ENCODE data around the gene DCXR. TPM values are rescaled to one million over a fixed set of nuclear protein-coding genes. Genes with fewer than 3 reads are reported as not detected.
A peak's percentile ranks its signal among the peaks of the same experiment; 100 is the strongest.

DCXR gene
- total RNA-seq (2014; rRNA removed; shearing (Covaris generic)) = 75.1 and 83.5 TPM in 2 replicates
- 59.4 and 65.8 TPM in 2 replicates for polyA plus RNA-seq (2015; cell fraction: cytosol; rRNA removed)
- polyA plus RNA-seq (2015; cell fraction: nucleus; rRNA removed) = 47.1 and 53.5 TPM in 2 replicates

DNA sequence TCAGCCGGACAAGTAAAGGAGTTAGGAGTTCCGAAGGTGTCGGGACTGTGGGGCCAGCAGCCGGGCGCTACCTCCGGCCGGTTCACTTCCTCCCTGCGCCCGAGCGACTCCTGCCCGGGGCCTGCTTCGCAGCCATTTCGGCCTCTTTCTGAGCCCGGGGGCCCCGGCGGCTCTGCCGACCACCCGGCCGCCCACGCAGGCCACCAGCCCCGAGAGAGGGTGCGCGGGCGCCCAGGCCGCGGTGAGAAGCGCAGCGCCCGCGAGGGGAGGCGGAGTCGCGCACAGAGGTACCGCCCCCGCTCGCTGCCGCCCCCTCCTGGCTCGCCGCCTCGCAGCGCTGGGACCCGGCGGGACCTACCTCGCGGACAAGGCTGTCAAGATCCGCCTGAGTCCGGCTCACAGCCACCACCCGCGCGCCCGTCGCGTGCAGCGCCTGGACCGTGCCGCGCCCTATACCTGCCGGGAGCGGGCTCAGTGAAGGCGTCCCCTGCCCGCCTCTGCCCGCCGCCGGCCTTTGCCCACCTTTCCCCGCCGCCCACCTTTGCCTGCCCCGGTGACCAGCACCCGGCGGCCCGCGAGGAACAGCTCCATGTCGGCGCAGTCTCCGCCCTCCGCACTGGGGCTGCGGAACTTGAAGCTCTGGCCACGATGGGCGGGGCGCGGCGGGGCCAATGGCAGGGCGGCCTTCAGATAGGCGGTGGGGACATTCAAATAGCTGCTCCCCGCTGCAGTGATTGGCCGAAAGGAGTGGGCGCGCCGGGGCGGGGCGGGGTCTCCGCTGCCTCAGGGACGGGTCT lies at the start of gene DCXR:
DCXR (minus strand) TSS at position 606 of the 797 bp plus-strand sequence; CDS start at position 591, 15 bp downstream.
- peak; percentile 96 for DNase-seq (ENCODE audit: low read depth)

DNA sequence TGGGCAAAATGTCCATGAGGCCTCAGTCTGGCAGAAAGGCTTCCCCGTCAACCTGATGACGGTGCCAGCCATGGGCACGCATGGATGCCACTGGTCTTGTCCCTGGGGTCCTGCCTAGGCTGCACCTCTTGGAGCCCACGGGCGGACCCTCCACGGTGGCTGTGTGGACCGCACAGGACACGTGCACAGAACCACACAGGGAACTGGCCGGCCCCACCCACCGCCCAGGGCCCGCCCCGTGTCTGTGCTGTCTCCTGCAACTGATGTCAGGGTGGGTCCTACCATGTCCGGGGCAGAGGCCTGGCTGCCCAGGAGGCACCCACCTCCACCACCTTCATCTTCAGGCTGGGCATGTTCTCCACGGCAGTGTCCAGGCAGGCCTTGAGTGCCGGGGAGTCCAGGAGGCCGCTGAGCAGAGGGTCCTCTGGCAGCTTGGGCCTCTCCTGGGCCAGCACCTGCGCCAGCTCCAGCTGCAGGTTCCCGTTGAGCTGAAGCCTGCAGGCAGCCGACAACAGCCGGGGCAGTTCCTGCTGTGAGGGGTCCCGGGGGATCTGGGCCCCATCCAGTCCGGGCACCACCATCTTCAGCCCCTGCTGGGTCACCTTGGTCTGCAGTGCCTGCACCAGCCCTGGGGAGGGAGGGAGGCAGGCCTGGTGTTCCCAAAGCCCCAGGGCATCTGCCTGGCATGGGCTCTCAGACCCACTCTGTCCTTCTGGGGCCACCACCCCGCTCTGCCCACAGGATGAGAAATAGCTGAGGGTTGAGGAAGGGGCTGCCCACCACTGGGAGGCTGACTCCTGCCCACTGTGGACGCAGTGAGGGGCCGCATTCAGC lies 48.7 kb upstream of the DCXR start:
- DNase-seq (ENCODE audit: low read depth) = no peak

DNA sequence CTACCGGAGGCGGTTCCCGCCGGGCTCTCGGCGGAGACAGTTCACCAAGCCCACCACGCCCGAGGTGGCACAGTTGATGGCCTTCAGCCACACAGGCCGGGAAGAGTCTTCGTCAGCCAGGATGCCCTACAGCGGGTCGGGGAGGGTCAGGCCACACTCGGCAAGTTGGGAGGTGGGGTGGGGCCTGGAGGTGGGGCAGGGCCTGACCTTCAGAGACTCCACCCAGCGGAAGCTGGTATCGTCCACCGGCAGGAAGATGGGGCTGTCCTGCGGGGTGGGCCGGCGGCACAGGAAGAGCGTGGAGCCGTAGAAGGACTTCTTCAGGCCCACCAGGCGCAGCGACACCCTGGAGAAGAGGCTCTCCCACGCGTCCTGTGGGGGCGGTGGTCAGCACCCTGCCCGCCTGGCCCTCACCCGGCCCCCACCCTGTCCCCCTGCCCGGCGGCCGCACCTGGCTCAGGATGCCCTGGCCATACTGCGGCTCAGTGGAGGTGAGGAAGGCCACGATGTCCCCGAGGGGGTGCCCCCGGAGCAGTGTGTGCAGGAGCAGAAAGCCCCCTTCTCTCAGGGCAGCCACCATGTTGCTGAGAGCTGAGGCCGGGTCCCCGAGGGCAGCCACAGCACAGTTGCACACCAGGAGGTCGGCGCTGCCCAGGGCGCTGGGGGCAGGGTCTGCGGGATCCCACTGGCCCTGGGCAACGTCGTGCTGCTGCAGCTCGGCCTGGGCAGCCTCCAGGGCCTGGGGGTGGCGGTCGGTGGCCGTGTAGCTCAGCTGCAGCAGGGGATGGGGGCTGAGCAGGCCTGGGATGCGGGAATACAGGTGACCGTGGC lies 47.7 kb upstream of the DCXR start:
- no peak for DNase-seq (ENCODE audit: low read depth)

DNA sequence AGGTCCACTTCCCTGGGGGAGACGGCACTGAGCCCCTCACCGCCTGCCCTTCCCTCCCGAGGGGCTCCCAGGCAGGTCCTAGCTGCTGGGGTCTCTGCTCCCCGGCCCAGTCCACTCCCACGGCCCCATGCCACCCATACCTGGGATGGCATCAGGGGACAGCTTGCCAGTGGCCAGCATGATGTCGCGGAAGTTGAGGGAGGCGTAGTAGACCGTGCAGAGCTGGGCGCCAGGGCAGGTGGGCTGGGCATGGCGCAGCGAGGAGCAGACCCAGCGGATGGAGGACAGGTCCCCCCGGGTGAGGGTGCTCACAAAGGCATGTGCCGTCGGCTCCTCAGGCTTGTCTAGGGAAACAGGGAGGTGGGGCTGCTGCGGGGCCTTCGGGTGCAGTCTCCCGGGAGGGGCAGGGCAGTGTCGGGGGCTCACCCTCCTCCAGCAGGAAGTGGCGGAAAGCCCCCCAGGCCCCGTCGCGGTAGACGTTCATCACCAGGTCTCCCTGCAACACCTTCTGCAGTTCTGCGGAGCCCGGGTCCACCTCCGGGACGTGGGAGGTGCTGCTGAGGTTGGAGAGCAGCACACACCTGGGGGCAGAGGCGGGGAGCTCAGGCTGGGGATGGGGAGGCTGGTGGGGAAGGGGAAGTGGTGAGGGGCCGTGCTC lies 47.0 kb upstream of the DCXR start:
- no peak for DNase-seq (ENCODE audit: low read depth)

DNA sequence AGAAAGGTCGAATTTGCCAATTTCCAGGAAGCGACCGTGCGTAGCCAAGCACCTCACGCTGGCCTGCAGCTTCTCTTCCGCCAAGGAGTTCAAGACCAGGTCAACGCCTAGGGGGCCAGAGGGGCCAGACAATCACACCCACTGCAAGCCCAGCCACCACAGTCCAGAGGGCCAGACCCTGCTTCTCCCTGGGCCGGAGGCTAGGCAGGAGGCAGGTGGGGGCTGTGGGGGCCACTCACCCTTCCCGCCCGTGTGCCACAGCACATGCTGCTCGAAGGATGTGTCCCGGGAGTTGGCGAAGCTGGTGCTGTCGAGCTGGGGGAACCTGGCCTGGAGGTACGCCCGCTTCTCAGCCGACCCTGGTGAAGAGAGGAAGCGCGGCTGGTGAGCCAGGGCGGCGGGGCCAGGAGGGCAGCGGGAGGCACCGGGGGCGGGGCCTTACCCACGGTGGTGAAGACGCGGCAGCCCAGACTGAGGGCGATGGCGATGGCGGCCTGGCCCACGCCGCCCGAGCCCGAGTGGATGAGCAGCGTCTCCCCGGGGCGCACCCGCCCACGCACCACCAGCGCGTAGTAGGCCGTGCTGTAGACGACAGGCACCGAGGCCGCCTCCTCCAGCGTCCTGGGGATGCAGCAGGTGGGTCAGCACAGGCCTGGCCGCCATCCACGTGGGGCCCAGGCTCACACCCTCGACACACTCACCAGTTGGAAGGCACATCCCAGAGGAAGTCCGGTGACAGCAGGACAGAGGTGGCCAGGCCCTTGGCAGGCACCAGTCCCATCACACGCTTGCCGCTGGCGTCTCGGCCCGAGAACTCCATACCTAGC lies 46.2 kb upstream of the DCXR start:
- DNase-seq (ENCODE audit: low read depth) = no peak

DNA sequence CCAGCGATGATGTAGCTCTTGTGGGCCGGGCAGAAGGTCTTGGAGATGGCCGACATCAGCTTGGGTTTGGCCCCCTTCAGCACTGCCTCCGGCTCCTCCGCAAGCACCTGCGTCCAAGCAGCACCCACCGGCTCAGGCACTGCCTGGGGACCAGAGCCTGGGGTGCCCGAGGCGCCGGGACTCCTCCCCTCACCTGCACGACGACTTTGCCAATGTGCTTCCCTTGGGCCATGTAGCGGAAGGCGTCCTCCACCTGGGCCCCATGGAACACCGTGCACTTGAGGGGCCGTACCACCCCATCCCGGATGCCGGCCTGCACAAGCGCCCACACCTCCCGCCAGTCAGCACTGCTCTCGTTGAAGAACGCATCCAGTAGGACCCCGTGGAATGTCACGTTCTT lies 45.5 kb upstream of the DCXR start:
- DNase-seq (ENCODE audit: low read depth) = no peak

DNA sequence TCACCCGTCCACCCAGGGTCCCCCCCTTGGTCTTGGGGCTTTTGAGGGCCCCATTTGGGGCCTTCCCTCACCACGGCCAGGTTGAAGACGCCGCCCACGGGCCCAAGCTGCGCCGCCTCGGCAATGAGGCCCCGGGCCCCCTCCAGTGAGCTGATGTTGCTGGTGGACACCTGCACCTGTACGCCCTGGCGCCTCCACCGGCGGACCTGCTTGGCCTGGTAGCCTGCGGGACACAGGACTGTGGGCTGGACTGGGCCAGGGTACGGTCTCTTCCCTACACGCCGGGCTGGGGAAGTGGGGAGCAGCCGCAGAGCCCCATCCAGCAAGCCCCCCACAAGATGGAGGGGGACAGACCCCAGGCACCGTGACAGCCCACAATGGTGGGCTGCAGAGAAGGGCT lies 45.0 kb upstream of the DCXR start:
- DNase-seq (ENCODE audit: low read depth) = no peak

DNA sequence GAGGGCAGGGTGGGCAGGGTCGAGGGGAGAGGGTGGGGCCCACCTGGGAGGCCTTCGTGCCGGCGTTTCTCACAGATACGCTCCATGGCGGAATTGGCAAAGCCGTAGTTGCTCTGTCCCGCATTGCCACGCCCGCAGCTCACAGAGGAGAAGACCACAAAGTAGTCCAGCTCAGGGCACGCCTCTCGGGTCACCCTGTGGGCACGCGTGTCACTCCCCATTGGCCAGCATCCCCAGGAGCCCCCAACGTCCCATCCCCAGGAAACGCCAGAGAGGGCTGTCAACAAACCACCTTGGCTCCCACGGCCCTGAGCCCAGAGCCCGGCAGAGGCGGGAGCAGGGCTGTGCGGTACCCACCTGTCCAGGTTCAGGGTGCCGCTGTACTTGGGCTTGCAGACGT lies 44.5 kb upstream of the DCXR start:
- no peak for DNase-seq (ENCODE audit: low read depth)

DNA sequence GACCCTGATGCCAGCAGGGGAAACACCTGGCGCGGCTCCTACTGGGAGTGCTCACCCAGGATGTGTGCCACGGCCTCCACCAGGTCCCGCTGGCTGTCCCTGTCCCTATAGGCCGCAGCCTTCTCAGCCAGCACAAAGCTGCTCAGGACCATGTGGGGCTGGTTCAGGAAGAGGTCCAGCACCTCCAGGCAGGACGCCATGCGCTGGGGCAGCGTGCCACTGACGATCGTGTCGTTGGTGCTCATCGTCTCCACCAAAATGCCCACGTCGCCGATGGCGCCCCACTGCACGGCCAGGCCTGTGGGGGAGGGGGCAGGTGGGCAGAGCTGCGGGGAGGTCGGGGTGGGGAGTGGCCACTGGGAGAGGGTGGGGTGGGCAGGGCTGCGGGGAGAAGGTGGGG lies 44.0 kb upstream of the DCXR start:
- DNase-seq (ENCODE audit: low read depth) = no peak

DNA sequence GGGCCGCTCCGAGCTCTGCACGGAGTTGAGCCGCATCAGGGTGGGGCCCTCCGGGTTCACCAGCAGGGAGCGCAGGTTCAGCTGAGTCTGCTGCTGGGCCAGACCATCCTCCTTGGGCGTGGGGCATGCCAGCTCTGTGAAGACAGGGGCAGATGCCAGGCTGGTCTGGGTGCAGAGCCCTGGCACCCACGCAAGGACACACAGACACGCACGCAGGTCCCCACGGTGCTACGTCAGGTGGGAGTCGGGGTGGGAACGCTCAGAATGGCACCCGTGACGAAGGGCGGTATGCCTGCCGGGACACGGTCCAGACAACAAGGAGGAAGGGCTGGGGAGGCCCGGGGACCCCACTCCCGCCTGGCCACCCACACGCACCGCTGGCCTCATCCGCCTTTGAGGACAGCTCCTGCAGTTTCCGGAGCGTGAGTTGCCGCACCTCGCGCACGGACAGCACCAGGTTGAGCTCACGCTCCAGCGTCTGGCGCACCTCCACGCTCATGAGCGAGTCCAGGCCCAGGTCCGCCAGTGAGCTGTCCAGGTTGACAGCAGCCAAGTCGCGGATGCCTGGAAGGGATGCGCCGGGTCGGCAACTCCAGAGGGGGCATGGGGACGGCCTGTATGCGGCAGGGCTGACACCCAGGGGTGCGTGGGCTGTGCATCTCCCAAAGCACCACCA lies 43.4 kb upstream of the DCXR start:
- no peak for DNase-seq (ENCODE audit: low read depth)

DNA sequence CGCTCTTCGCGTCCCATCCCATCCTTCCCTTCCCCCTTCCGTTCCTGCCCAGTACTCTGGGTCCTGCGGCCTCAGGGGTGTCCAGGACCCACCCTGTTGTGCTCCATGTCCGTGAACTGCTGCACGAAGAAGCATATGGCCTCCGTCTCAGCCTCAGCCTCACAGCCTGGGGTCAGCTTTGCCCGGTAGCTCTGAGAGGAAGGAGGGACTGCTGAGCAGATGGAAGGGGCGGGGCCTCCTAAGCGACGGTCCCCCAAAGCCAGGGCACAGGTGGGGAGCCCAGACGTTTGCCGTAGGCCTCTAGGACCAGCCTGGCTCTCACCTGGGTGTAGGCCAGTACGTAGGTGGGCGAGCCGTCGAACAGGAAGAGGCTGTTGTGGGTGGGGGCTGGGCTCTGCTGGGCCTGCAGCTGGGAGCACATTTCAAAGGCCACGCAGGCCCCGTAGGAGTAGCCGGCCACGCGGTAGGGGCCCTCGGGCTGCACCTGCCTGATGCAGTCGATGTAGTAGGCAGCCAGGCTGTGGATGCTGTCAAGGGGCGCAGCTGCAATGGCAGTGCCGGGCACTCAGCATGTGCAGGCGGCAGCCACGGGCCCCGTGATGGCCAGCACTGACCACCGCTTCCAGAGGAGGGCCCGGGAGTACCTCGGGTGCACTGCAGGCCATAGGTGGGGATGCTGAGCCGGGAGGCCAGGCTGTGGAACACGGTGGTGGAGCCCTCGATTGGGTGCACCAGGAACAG lies 42.7 kb upstream of the DCXR start:
- DNase-seq (ENCODE audit: low read depth) = no peak

DNA sequence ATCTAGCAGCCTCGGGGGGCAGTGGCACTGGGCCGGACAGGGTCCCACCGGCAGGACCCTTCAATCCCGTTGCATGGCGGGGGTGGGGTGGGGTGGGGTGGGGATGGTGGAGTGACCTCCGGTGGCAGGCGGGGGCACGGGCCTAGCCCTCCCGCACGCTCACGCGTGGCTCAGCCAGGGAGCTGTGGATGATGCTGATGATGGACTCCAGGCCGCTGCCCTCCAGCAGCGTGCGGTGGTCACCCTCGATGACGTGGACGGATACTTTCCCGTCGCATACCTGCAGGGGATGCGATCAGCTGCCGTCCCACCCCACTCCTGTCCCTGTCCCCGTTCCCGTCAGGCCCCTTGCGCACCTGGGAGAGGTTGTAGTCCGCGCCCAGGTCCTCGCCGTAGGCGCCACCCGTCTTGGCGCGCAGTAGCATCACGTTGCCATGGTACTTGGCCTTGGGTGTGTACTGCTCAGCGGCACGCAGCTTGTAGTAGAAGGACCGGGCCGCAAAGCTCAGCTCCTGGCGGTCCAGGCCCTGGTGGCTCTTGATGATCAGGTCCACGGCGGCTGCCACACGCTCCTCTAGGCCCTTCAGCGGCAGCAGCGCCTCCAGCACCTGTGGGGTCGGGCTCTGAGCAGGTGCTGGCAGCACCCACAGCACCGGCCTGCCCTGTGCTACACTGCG lies 41.6 kb upstream of the DCXR start:
- no peak for DNase-seq (ENCODE audit: low read depth)

DNA sequence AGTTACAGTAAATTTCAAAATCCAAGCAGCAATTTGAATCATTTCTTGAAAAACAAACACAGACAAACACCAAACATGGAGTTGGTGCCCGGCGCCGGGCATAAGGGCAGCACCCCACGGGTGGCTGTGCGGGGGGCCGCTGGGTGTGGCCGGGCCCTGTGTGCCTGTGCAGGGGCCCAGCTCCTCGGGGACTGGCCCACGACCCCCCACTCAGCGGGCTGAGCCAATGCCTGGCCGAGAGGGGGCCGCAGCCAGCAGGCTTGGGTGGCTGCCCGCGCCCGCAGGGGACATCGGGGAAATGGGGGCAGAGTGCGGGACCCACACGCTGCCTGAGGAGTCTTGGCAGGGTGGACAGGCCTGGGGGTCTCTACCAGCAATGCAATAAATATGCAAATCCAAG lies 40.9 kb upstream of the DCXR start:
- DNase-seq (ENCODE audit: low read depth) = no peak

DNA sequence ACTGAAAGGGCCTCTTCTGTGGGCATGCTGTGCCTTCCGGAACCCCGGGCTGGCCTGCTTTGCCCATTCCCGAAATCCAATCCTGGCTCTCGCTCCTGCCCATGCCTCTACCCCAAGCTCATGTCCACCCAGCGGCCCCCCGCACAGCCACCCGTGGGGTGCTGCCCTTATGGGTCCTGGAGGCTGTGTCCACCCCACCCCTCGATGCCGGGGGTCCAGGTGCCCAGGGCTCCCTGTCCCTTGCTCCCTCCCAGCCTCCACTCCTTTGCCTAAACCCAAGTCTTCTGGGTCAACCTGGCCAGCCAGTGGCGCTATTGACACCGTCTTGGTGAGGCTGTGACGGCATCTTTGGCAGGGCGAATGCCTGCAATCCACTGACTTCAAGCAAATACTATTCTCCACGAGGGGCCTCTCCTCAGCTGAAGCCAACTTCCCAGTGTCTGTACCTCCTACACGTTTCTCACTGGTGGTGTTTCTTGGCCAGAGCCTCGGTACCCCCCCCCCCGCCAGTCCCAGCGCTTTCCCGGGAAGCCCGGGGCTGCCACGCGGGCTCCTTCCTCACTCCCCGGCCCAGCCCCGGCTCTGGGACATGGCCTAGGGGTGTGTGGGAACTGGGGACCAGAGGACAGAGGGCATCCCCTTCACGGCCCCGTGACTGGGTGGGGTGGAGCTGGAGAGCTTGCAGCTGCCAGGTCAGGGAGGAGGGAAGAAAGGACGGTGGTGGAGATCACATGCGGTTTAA lies 40.3 kb upstream of the DCXR start:
- DNase-seq (ENCODE audit: low read depth) = no peak

DNA sequence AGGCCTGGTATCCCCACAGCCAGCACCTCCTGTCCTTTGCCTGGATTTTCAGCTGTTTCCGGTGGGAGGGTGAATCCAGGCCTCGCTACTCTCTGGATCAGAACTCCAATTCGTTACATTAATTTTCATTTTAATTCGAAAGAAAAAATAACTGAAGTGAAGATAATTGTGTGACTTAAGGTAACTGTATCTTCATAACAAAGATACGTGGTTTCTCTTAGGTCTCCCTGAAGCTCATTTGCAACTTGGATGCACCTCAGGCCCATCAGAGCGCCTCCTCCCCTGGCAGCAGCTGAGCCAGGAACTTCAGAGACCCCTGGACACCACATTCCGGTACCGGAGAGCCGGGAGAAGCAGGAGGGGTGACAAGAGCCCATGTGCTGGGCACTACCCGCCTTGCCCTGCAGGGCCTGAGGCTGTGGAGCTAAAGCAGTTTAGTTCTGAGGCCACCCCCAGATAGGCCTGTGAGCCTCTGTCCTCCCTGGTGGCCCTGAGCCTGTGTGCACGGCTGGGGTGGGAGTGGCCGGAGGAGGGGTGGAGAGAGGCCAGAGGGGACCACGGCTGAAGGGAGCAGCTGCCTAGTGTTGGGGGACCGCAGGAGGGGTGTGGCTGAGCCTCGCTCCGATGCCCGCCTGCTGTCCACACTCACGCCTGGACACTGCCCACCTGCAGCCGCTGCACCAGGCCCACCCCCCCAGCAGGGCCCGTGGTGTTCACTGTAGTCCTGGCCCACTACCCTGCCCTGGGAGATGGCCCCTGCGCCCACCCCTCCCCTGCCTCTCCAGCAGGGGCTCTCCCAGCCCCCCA lies 39.5 kb upstream of the DCXR start:
- DNase-seq (ENCODE audit: low read depth) = no peak

DNA sequence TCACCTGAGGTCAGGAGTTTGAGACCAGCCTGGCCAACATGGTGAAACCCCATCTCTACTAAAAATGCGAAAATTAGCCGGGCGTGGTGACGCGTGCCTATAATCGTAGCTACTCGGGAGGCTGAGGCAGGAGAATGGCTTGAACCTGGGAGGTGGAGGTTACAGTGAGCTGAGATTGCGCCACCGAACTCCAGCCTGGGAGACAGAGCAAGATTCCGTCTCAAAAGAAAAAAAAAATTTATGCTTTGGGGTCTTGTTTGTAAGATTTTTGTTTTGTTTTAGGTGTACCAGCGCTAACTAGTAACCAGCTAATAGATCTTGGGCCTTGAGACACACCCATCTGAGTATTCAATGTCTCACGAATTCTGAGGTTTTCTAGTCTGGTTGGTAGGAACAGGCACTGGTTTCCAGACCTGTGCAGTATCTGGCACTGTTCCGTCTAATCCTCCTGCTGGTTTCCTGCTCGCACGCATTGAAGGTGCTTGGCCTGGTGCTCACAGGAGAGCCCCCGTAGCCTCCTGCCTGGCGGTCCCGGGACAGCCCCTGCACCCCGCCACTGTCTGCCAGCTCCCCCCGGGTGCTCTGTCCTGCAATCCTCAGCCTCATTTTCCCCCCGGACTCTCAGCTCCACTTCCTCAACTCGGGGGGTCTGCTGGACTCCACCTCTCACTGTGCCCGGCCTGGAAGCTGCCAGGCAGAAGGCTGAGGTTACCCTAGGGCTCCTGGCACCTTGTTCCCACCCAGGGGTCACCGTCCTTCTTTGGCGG lies 38.7 kb upstream of the DCXR start:
- DNase-seq (ENCODE audit: low read depth) = no peak

Data from HT1080 (cell line).